ENCODE results near the gene TSPOAP1. TPM values are rescaled to one million over a fixed set of nuclear protein-coding genes. Genes with fewer than 3 reads are reported as not detected.

TSPOAP1 gene
- total and polyA plus RNA-seq, 2 of the 13 experiments (the other 11 are each of a cell fraction or from before 2014, with no cell fraction given): not detected

GRCh38 chr17:58302171-58302918 lies 26.2 kb downstream of the TSPOAP1 start:
- ATAC-seq (no peak), FAIRE-seq (no peak), DNase-seq (ENCODE audit: low spot score) (no peak)
- no peaks in the 10 kb centered on the region for H3K4me1 ChIP-seq (ENCODE audit: insufficient read depth, low read length)
- in situ Hi-C loops (cut with HindIII; ENCODE audit: extremely low pct_ligation_motif_present, low pct_unique_long_range_greater_than_20kb) (no loop called here), intact Hi-C loops (cut with micrococcal nuclease; ENCODE audit: unreplicated experiment) (no loop called here)
- no peak overlapping the region for H3K4me3 ChIP-seq (replicated peaks in 1 of 3; ENCODE audit: insufficient read depth in 1 of 3, low read depth in 2 of 3, low read length in 3 of 3)
- TF ChIP-seq XBP1 (CRISPR knock-in tag; IDR thresholded peaks at IDR 0.05): no peak
- no peak for TF ChIP-seq ZNF143 (CRISPR knock-in tag; IDR thresholded peaks at IDR 0.05)
- TF ChIP-seq, protein P1, sequence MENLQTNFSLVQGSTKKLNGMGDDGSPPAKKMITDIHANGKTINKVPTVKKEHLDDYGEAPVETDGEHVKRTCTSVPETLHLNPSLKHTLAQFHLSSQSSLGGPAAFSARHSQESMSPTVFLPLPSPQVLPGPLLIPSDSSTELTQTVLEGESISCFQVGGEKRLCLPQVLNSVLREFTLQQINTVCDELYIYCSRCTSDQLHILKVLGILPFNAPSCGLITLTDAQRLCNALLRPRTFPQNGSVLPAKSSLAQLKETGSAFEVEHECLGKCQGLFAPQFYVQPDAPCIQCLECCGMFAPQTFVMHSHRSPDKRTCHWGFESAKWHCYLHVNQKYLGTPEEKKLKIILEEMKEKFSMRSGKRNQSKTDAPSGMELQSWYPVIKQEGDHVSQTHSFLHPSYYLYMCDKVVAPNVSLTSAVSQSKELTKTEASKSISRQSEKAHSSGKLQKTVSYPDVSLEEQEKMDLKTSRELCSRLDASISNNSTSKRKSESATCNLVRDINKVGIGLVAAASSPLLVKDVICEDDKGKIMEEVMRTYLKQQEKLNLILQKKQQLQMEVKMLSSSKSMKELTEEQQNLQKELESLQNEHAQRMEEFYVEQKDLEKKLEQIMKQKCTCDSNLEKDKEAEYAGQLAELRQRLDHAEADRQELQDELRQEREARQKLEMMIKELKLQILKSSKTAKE (CRISPR knock-in tag; IDR thresholded peaks at IDR 0.05; ENCODE audit: borderline replicate concordance): no peak
- TF ChIP-seq ZNF234 (CRISPR knock-in tag; conservative IDR thresholded peaks at IDR 0.05): no peak
- TF ChIP-seq, protein P2, sequence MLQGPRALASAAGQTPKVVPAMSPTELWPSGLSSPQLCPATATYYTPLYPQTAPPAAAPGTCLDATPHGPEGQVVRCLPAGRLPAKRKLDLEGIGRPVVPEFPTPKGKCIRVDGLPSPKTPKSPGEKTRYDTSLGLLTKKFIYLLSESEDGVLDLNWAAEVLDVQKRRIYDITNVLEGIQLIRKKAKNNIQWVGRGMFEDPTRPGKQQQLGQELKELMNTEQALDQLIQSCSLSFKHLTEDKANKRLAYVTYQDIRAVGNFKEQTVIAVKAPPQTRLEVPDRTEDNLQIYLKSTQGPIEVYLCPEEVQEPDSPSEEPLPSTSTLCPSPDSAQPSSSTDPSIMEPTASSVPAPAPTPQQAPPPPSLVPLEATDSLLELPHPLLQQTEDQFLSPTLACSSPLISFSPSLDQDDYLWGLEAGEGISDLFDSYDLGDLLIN (CRISPR knock-in tag; IDR thresholded peaks at IDR 0.05; ENCODE audit: borderline replicate concordance): no peak
- no peak for TF ChIP-seq ZNF468 (CRISPR knock-in tag; IDR thresholded peaks at IDR 0.05)
- no peak for TF ChIP-seq SRSF1 (optimal IDR thresholded peaks at IDR 0.05; ENCODE audit: low read depth, low read length)
- TF ChIP-seq PRDM4 (CRISPR knock-in tag; IDR thresholded peaks at IDR 0.05; ENCODE audit: borderline replicate concordance): no peak
- no peak for TF ChIP-seq ZKSCAN5 (CRISPR knock-in tag; IDR thresholded peaks at IDR 0.05)
- no peak for TF ChIP-seq PAX8 (CRISPR knock-in tag; IDR thresholded peaks at IDR 0.05; ENCODE audit: borderline replicate concordance)
- no peak overlapping the region for H3K4me2 ChIP-seq (ENCODE audit: low read depth, low read length)
- BruUV-seq (replicated peaks): no TSS peak
- ChIA-PET CTCF (ENCODE audit: low intra/inter-chr PET ratio, low total read pairs) (no interaction called here), POLR2A (no interaction called here)
- no peak overlapping the region for H3K9ac ChIP-seq (ENCODE audit: insufficient read depth, low read depth, low read length)
- no peak overlapping the region for H2AFZ ChIP-seq (ENCODE audit: low read length)
- 44% methylated on average over 5 of the region's 9 CpGs for WGBS (ENCODE audit: low lambda C conversion rate)
- H3K79me2 ChIP-seq (ENCODE audit: insufficient read depth, low read length): no peaks in the 10 kb centered on the region
- H3K9me3 ChIP-seq (ENCODE audit: low read length): no peaks in the 10 kb centered on the region
- peaks cover 11 to 50% of the 10 kb centered on the region in 2 experiments; a peak in 4 of 5 replicates for H3K27me3 ChIP-seq (ENCODE audit: control insufficient read depth in 1 of 2, insufficient read depth in 2 of 2, low read length in 2 of 2)
- H3K27ac ChIP-seq (ENCODE audit: extremely low read length, insufficient read depth, low read length): no peak overlapping the region
- no peaks in the 10 kb centered on the region for H4K20me1 ChIP-seq (ENCODE audit: insufficient read depth, low read length)
- no peaks in the 10 kb centered on the region for H3K36me3 ChIP-seq (replicated peaks in 1 of 2; ENCODE audit: control insufficient read depth in 1 of 2, insufficient read depth in 2 of 2, low read length in 2 of 2)

Data from HepG2 (cell line).